ENCODE data around the gene TMEM132A. TPM values are rescaled to one million over a fixed set of nuclear protein-coding genes. Genes with fewer than 3 reads are reported as not detected.
A peak's percentile ranks its signal among the peaks of the same experiment; 100 is the strongest.

Gene TMEM132A
- total RNA-seq, 1 experiment from 2014 or later = 114 TPM

DNA sequence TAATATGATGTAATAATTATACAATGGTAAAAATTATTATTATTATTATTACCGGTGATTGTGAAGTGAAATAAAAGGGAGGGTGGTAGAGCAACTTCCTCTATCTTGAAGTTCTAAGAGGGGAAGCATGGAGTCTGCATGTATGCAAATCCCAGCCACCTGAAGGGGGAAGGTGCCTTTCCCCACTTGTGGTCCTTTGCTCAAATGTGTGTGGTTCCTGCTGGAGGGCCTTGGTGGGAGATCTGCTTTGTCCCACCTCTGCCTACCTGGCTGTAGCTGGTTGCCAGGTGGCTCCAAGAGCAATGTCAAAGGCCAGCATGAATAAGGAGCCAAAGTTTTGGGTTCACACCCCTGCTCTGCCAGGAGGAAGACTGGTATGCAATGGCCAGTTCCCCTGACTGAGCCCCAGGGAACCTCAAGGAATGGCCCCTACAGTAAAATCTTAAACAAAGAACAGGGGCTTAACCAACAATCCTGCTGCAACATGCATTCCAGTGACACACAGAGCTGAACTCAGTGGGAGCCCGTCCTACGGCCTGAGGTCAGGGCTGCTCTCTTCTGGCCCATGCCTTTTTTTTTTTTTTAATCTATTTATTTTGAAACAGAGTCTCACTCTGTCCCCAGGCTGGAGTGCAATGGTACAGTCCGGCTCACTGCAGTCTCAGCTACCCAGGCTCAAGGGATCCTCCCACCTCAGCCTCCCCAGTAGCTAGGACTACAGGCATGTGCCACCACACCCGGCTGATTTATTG, 8.5 kb downstream of the TMEM132A start:
- TF ChIP-seq, protein P1, sequence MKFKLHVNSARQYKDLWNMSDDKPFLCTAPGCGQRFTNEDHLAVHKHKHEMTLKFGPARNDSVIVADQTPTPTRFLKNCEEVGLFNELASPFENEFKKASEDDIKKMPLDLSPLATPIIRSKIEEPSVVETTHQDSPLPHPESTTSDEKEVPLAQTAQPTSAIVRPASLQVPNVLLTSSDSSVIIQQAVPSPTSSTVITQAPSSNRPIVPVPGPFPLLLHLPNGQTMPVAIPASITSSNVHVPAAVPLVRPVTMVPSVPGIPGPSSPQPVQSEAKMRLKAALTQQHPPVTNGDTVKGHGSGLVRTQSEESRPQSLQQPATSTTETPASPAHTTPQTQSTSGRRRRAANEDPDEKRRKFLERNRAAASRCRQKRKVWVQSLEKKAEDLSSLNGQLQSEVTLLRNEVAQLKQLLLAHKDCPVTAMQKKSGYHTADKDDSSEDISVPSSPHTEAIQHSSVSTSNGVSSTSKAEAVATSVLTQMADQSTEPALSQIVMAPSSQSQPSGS (CRISPR knock-in tag; IDR thresholded peaks at IDR 0.05; ENCODE audit: borderline replicate concordance, low read depth) = no peak
- TF ChIP-seq ZNF423 (CRISPR knock-in tag; IDR thresholded peaks at IDR 0.05) = no peak
- no peak for TF ChIP-seq SMAD3 (CRISPR knock-in tag; IDR thresholded peaks at IDR 0.05; ENCODE audit: borderline replicate concordance)
- TF ChIP-seq, protein P2, sequence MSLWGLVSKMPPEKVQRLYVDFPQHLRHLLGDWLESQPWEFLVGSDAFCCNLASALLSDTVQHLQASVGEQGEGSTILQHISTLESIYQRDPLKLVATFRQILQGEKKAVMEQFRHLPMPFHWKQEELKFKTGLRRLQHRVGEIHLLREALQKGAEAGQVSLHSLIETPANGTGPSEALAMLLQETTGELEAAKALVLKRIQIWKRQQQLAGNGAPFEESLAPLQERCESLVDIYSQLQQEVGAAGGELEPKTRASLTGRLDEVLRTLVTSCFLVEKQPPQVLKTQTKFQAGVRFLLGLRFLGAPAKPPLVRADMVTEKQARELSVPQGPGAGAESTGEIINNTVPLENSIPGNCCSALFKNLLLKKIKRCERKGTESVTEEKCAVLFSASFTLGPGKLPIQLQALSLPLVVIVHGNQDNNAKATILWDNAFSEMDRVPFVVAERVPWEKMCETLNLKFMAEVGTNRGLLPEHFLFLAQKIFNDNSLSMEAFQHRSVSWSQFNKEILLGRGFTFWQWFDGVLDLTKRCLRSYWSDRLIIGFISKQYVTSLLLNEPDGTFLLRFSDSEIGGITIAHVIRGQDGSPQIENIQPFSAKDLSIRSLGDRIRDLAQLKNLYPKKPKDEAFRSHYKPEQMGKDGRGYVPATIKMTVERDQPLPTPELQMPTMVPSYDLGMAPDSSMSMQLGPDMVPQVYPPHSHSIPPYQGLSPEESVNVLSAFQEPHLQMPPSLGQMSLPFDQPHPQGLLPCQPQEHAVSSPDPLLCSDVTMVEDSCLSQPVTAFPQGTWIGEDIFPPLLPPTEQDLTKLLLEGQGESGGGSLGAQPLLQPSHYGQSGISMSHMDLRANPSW (CRISPR knock-in tag; conservative IDR thresholded peaks at IDR 0.05; ENCODE audit: low read depth) = no peak
- TF ChIP-seq, protein P3, sequence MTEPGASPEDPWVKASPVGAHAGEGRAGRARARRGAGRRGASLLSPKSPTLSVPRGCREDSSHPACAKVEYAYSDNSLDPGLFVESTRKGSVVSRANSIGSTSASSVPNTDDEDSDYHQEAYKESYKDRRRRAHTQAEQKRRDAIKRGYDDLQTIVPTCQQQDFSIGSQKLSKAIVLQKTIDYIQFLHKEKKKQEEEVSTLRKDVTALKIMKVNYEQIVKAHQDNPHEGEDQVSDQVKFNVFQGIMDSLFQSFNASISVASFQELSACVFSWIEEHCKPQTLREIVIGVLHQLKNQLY (CRISPR knock-in tag; IDR thresholded peaks at IDR 0.05) = no peak
- TF ChIP-seq ZNF263 (CRISPR knock-in tag; IDR thresholded peaks at IDR 0.05; ENCODE audit: low read depth) = no peak
- TF ChIP-seq TP53 (CRISPR knock-in tag; IDR thresholded peaks at IDR 0.05) = no peak
- TF ChIP-seq HMGA2 (CRISPR knock-in tag; IDR thresholded peaks at IDR 0.05) = no peak
- no peak for TF ChIP-seq PRRX2 (CRISPR knock-in tag; IDR thresholded peaks at IDR 0.05)
- no peak for TF ChIP-seq KAT7 (CRISPR knock-in tag; IDR thresholded peaks at IDR 0.05; ENCODE audit: borderline replicate concordance)
- TF ChIP-seq, protein P4, sequence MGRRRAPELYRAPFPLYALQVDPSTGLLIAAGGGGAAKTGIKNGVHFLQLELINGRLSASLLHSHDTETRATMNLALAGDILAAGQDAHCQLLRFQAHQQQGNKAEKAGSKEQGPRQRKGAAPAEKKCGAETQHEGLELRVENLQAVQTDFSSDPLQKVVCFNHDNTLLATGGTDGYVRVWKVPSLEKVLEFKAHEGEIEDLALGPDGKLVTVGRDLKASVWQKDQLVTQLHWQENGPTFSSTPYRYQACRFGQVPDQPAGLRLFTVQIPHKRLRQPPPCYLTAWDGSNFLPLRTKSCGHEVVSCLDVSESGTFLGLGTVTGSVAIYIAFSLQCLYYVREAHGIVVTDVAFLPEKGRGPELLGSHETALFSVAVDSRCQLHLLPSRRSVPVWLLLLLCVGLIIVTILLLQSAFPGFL (CRISPR knock-in tag; IDR thresholded peaks at IDR 0.05; ENCODE audit: borderline replicate concordance) = no peak

DNA sequence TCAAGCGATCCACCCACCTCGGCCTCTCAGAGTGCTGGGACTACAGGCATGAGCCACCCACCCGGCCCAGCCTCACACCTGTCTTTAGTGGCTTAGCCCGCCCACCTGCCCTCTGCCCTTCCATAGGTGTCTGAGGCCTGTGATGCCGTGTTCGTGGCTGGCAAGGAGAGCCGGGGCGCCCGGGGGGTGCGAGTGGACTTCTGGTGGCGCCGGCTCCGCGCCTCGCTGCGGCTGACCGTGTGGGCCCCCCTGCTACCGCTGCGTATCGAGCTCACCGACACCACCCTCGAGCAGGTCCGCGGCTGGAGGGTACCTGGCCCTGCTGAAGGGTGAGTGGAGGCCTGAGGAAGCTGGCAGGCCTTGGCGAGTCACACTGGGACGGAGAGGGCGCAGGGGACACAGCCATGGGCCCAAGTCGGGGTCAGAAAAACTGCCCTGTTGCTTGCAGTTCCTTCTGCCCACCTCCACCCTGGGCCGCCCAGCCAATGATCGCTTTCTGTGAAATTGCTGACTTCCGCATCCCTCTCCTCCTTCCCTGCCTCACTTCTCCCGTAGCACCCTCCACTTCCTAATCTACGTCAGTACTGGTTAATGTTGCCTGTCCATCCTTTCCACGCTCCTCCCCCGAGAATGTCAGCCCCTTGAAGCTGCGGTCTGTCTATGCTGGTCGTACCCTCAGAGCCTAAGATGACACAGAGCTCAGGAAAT, 9.3 kb downstream of the TMEM132A start:
- POLR2A ChIA-PET = no interaction called here
- H3K9me3 Mint-ChIP-seq = no peaks in the 10 kb centered on the region
- DNase-seq (ENCODE audit: low spot score) (no peak), ATAC-seq (no peak)
- H3K36me3 Mint-ChIP-seq = peaks cover 18% of the 10 kb centered on the region
- H3K4me3 Mint-ChIP-seq = no peak overlapping the region
- H3K27me3 Mint-ChIP-seq (ENCODE audit: low read depth) = no peaks in the 10 kb centered on the region
- CTCF ChIA-PET = interaction anchor here (1.3 kb wide), 1 partner anchor 34 kb away, joined by 5 read pairs; no protein-coding TSS in a partner anchor
- peak overlapping the region; percentile 80; the same call in 1 of the 2 replicates for H3K27ac Mint-ChIP-seq
- no peaks in the 10 kb centered on the region for H3K4me1 Mint-ChIP-seq
- TF ChIP-seq, protein P1 (CRISPR knock-in tag; IDR thresholded peaks at IDR 0.05; ENCODE audit: borderline replicate concordance, low read depth) = no peak
- TF ChIP-seq, protein P5, sequence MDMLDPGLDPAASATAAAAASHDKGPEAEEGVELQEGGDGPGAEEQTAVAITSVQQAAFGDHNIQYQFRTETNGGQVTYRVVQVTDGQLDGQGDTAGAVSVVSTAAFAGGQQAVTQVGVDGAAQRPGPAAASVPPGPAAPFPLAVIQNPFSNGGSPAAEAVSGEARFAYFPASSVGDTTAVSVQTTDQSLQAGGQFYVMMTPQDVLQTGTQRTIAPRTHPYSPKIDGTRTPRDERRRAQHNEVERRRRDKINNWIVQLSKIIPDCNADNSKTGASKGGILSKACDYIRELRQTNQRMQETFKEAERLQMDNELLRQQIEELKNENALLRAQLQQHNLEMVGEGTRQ (CRISPR knock-in tag; IDR thresholded peaks at IDR 0.05) = no peak
- no peak for TF ChIP-seq RORB (CRISPR knock-in tag; IDR thresholded peaks at IDR 0.05)
- TF ChIP-seq MYBL2 (CRISPR knock-in tag; IDR thresholded peaks at IDR 0.05) = no peak
- TF ChIP-seq ETV6 (CRISPR knock-in tag; IDR thresholded peaks at IDR 0.05) = no peak
- no peak for TF ChIP-seq JAZF1 (CRISPR knock-in tag; IDR thresholded peaks at IDR 0.05)
- TF ChIP-seq TEAD1 (CRISPR knock-in tag; IDR thresholded peaks at IDR 0.05) = no peak
- no peak for TF ChIP-seq NFE2L1 (CRISPR knock-in tag; IDR thresholded peaks at IDR 0.05)

More for the DNA sequence above, 8.5 kb downstream of the TMEM132A start:
- CTCF ChIA-PET = interaction anchor here (0.8 to 1.3 kb wide), 2 partner anchors 33 kb away, joined by 3 to 5 read pairs; no protein-coding TSS in a partner anchor
- POLR2A ChIA-PET = no interaction called here
- H3K27ac Mint-ChIP-seq = no peak overlapping the region
- ATAC-seq = peak; percentile 43
- no peak for DNase-seq (ENCODE audit: low spot score)
- H3K36me3 Mint-ChIP-seq = peaks cover 18% of the 10 kb centered on the region
- H3K4me3 Mint-ChIP-seq = no peak overlapping the region
- no peaks in the 10 kb centered on the region for H3K4me1 Mint-ChIP-seq
- no peaks in the 10 kb centered on the region for H3K9me3 Mint-ChIP-seq
- H3K27me3 Mint-ChIP-seq (ENCODE audit: low read depth) = no peaks in the 10 kb centered on the region
